DND-41 (cell line): ENCODE measurements around the gene KCNQ5.

ENCODE experiments used
- CTCF ChIP-seq: IDR thresholded peaks from 2 replicates; pipeline ENCODE4 v1.5.1; 2012; ENCODE audit warnings: borderline replicate concordance, low read length, moderate library complexity, mild to moderate bottlenecking; ENCODE audit not compliant: poor library complexity, severe bottlenecking; ENCODE audit errors: extremely low read depth
- EZH2 ChIP-seq: IDR thresholded peaks from 3 replicates; pipeline ENCODE4 v1.6.1; 2012; ENCODE audit warnings: borderline replicate concordance, low read depth, mild to moderate bottlenecking, moderate library complexity, low read length, inconsistent platforms; ENCODE audit not compliant: severe bottlenecking

- TF ChIP-seq CTCF = peak; percentile 79
- no peak for TF ChIP-seq EZH2
Measured at GRCh38 chr6:73129653-73130443, 508.0 kb downstream of the KCNQ5 start.
